HepG2 (cell line): Measurements from ENCODE around the gene ZDHHC18. TPM values are rescaled to one million over a fixed set of nuclear protein-coding genes. Genes with fewer than 3 reads are reported as not detected.

Experiments
- ATF1 ChIP-seq: IDR thresholded peaks from 2 replicates; pipeline ENCODE4 v1.6.1; 2016; ENCODE audit warnings: mild to moderate bottlenecking, control low read depth
- DDIT3 ChIP-seq: sonication (generic); formaldehyde crosslinking; IDR thresholded peaks from 2 replicates; pipeline ENCODE4 v1.4.0; 2020; ENCODE audit warnings: mild to moderate bottlenecking, missing genetic modification reagents
- EHMT2 ChIP-seq: fragments of 200-600 bp; sonication (generic); IDR thresholded peaks from 2 replicates; pipeline ENCODE4 v1.7.0; 2017; ENCODE audit warnings: antibody characterized with exemption, low read depth, low read length, borderline replicate concordance
- FOXJ3 ChIP-seq: sonication (generic); formaldehyde crosslinking; IDR thresholded peaks from 2 replicates; pipeline ENCODE4 v1.4.0; 2020; ENCODE audit warnings: missing genetic modification reagents, mild to moderate bottlenecking, borderline replicate concordance
- HMGXB4 ChIP-seq, 2 experiments: sonication (generic) in 1 of 2; formaldehyde crosslinking in 1 of 2; IDR thresholded peaks; 2 replicates each; pipeline versions ENCODE4 v1.4.0 to v1.6.1; 2018 to 2020; ENCODE audit warnings: missing genetic modification reagents in 2 of 2, borderline replicate concordance in 1 of 2, low read depth in 1 of 2, mild to moderate bottlenecking in 1 of 2, missing biosample characterization in 1 of 2
- HNRNPLL ChIP-seq: fragments of 200-400 bp; formaldehyde crosslinking; IDR thresholded peaks from 2 replicates; pipeline ENCODE4 v1.6.1; 2017; ENCODE audit warnings: mild to moderate bottlenecking, low read depth, low read length; ENCODE audit not compliant: poor library complexity, severe bottlenecking
- IRF1 ChIP-seq: sonication (generic); formaldehyde crosslinking; IDR thresholded peaks from 2 replicates; pipeline ENCODE4 v1.4.0; 2020; ENCODE audit warnings: low read depth, mild to moderate bottlenecking, missing genetic modification reagents
- JDP2 ChIP-seq: sonication (generic); formaldehyde crosslinking; IDR thresholded peaks from 2 replicates; pipeline ENCODE4 v1.8.1; 2022; ENCODE audit warnings: missing genetic modification reagents, borderline replicate concordance
- KLF13 ChIP-seq: sonication (generic); formaldehyde crosslinking; IDR thresholded peaks from 2 replicates; pipeline ENCODE4 v1.4.0; 2020; ENCODE audit warnings: mild to moderate bottlenecking, missing genetic modification reagents
- KLF16 ChIP-seq, 2 experiments: sonication (generic) in 1 of 2; formaldehyde crosslinking in 1 of 2; IDR thresholded peaks; 2 replicates each; pipeline versions ENCODE4 v1.6.1 to v1.8.0; 2016 to 2023; ENCODE audit warnings: missing genetic modification reagents in 2 of 2, missing compliant biosample characterization in 1 of 2
- MAX ChIP-seq: IDR thresholded peaks from 2 replicates; pipeline ENCODE4 v1.6.1; 2012; ENCODE audit warnings: inconsistent platforms
- POGK ChIP-seq: sonication (generic); formaldehyde crosslinking; conservative IDR thresholded peaks from 2 replicates; pipeline ENCODE4 v1.8.0; 2022; ENCODE audit warnings: mild to moderate bottlenecking, moderate library complexity, missing genetic modification reagents
- SNAPC5 ChIP-seq: sonication (generic); formaldehyde crosslinking; IDR thresholded peaks from 2 replicates; pipeline ENCODE4 v1.8.1; 2023; ENCODE audit warnings: mild to moderate bottlenecking, missing genetic modification reagents, borderline replicate concordance
- SP1 ChIP-seq, 2 experiments: fragments of 450-650 bp in 1 of 2; sonication (generic) in 1 of 2; formaldehyde crosslinking in 1 of 2; IDR thresholded peaks; 2 replicates each; pipeline versions ENCODE4 v1.4.0 to v1.6.1; 2016 to 2020; ENCODE audit warnings: missing genetic modification reagents in 1 of 2
- TBL1XR1 ChIP-seq: fragments of 150-350 bp; IDR thresholded peaks from 2 replicates; pipeline ENCODE4 v1.6.1; 2014; ENCODE audit warnings: borderline replicate concordance, low read length; ENCODE audit not compliant: partially characterized antibody
- TCF12 ChIP-seq, 2 experiments: fragments of 450-650 bp in 1 of 2; sonication (generic) in 1 of 2; formaldehyde crosslinking in 1 of 2; IDR thresholded peaks; 2 replicates each; pipeline versions ENCODE4 v1.6.1 to v1.8.0; 2017 to 2022; ENCODE audit warnings: antibody characterized with exemption in 1 of 2, mild to moderate bottlenecking in 1 of 2, missing genetic modification reagents in 1 of 2, moderate library complexity in 1 of 2
- ZNF34 ChIP-seq: sonication (generic); formaldehyde crosslinking; IDR thresholded peaks from 2 replicates; pipeline ENCODE4 v1.4.0; 2020; ENCODE audit warnings: mild to moderate bottlenecking, missing genetic modification reagents, borderline replicate concordance
- ZNF644 ChIP-seq: IDR thresholded peaks from 2 replicates; pipeline ENCODE4 v1.6.1; 2016; ENCODE audit warnings: low read depth
- ZNF660 ChIP-seq: sonication (generic); formaldehyde crosslinking; IDR thresholded peaks from 2 replicates; pipeline ENCODE4 v1.5.1; 2020; ENCODE audit warnings: mild to moderate bottlenecking, low read depth, missing genetic modification reagents, borderline replicate concordance
- ZUFSP ChIP-seq: sonication (generic); formaldehyde crosslinking; IDR thresholded peaks from 2 replicates; pipeline ENCODE4 v1.9.0; 2021; ENCODE audit warnings: missing genetic modification reagents, mild to moderate bottlenecking, borderline replicate concordance
- polyA plus RNA-seq, 8 experiments: library from polyadenylated mRNA; depleted of rRNA in 3 of 8; stranded (reverse) in 7 of 8; unstranded in 1 of 8; fragments of >200 nt; fragmentation: Illumina TruSeq in 4 of 8; extraction: Trizol in 4 of 8; gene quantifications; 2 replicates each; pipeline versions ENCODE4 v1.2.1 to v1.2.3, GENCODE V29; 2011 to 2016; ENCODE audit warnings: low read depth in 4 of 8, missing spikeins in 1 of 8, mixed read lengths in 1 of 8; ENCODE audit not compliant: insufficient read depth in 1 of 8
- total RNA-seq, 5 experiments: library from RNA; depleted of rRNA; stranded (reverse); fragments of >200 nt; fragmentation: Illumina TruSeq; extraction: Trizol; gene quantifications; 2 replicates each; pipeline ENCODE4 v1.2.3, GENCODE V29; 2016; ENCODE audit warnings: low read depth in 1 of 5

Gene ZDHHC18
- total and polyA plus RNA-seq, 2 of the 13 experiments (the other 11 are each of a cell fraction or from before 2014, with no cell fraction given) = 13.2 to 35.3 TPM

GRCh38 chr1:26864610-26865480 lies 38.4 kb downstream of the ZDHHC18 start (continued):
- TF ChIP-seq ATF1 (CRISPR knock-in tag) = no peak
- TF ChIP-seq ZNF644 (CRISPR knock-in tag) = no peak
- no peak for TF ChIP-seq IRF1 (CRISPR knock-in tag)
- TF ChIP-seq HMGXB4 (CRISPR knock-in tag; IDR thresholded peaks at IDR 0.05; ENCODE audit: borderline replicate concordance in 1 of 2, low read depth in 1 of 2) = peak; percentile 44 to 52; a peak in 3 of 4 replicates
- no peak for TF ChIP-seq ZNF34 (CRISPR knock-in tag)
- peak; percentile 67 for TF ChIP-seq HNRNPLL
- TF ChIP-seq DDIT3 (CRISPR knock-in tag) = no peak
- TF ChIP-seq TCF12 (IDR thresholded peaks at IDR 0.05) = no peak
- TF ChIP-seq TCF12 (CRISPR knock-in tag; IDR thresholded peaks at IDR 0.05) = no peak; the same call in 1 of the 2 replicates
- no peak for TF ChIP-seq ZNF660
- TF ChIP-seq MAX = no peak; the same call in none of the 2 replicates
- TF ChIP-seq SNAPC5 (CRISPR knock-in tag) = no peak
- no peak; the same call in 1 of the 2 replicates for TF ChIP-seq FOXJ3 (CRISPR knock-in tag)
- TF ChIP-seq KLF16 (CRISPR knock-in tag; IDR thresholded peaks at IDR 0.05) = no peak; a peak in 1 of 4 replicates
- no peak for TF ChIP-seq TBL1XR1
- no peak for TF ChIP-seq JDP2 (CRISPR knock-in tag)
- TF ChIP-seq POGK (CRISPR knock-in tag) = peak; percentile 66; the same call in 1 of the 2 replicates
- TF ChIP-seq SP1 (IDR thresholded peaks at IDR 0.05) = no peak
- TF ChIP-seq SP1 (CRISPR knock-in tag; IDR thresholded peaks at IDR 0.05) = peak; percentile 86
- TF ChIP-seq ZUFSP (CRISPR knock-in tag) = no peak
- TF ChIP-seq KLF13 (CRISPR knock-in tag) = no peak
- no peak for TF ChIP-seq EHMT2
